ENCODE results near the gene DUS4L.
"Not testable (repeated sequence)": the region's sequence is repeated elsewhere in the genome, so short reads cannot be mapped to it uniquely, and the experiment has no call there.

The DUS4L gene, protein sequence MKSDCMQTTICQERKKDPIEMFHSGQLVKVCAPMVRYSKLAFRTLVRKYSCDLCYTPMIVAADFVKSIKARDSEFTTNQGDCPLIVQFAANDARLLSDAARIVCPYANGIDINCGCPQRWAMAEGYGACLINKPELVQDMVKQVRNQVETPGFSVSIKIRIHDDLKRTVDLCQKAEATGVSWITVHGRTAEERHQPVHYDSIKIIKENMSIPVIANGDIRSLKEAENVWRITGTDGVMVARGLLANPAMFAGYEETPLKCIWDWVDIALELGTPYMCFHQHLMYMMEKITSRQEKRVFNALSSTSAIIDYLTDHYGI

GRCh38 chr7:107563775-107564552 lies at the start of gene DUS4L, which contains the start of gene COG5:
TSS of gene DUS4L (plus strand) at chr7:107563971. CDS start at chr7:107567071, 3,100 bp downstream.
TSS of gene COG5 (minus strand) at chr7:107563920. CDS start at chr7:107563896, 24 bp downstream.
- peak; percentile 70 for DNase-seq

DNA sequence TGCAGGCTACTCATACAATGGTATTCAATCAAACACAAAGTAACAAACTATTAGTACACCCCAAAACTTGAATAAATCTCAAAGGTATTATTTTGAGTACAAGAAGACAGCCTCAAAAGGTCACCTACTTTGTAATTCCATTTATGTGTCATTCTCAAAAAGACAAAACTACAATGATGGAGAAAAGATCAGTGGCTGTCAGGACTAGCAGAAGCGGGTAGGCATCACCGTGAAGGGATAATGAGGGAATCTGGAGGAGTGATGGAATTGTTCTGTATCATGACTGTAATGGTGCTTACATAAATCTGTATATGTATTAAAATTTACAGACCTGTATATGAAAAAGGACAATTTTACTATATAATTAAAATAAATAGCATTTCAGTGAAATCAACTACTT lies 37.1 kb upstream of the DUS4L start:
- DNase-seq = no peak

GRCh38 chr7:107527196-107527595 lies 36.6 kb upstream of the DUS4L start:
- no peak for DNase-seq

- DNase-seq = peak; percentile 3
These were observed 35.3 kb upstream of the DUS4L start for GRCh38 chr7:107528461-107528860.

- DNase-seq = no peak
These were observed 33.0 kb upstream of the DUS4L start for GRCh38 chr7:107530751-107531150.

- DNase-seq = no peak
These were observed 29.6 kb upstream of the DUS4L start for GRCh38 chr7:107534139-107534538.

DNA sequence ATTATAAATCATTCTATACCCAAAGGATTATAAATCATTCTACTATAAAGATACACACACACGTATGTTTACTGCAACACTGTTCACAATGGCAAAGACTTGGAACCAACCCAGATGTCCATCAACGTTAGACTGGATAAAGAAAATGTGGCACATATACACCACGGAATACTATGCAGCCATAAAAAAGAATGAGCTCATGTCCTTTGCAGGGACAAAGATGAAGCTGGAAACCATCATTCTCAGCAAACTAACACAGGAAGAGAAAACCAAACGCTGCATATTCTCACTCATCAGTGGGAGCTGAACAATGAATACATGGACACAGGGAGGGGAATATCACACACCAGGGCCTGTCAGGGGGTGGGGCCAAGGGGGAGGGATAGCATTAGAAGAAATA lies 26.5 kb upstream of the DUS4L start:
- not testable (repeated sequence) for DNase-seq

DNA sequence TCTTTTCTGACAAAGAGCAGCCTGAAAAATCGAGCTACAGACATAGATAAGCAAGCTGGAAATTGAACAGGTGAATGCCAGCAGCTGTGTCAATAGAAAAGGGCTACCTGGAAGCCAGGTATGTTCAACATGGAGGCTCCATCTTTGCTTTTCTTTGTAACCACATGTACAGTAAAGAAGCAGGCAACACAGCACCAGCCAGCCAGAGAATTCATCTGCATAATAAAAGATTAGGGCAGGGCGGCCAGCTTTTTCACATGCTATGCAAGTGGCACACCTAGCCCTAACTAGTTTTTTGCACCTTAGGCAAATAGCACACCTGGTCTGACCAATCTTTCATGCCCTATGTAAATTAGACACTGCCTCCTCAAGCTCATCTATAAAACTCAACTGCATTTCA lies 25.8 kb upstream of the DUS4L start:
- no peak for DNase-seq

DNA sequence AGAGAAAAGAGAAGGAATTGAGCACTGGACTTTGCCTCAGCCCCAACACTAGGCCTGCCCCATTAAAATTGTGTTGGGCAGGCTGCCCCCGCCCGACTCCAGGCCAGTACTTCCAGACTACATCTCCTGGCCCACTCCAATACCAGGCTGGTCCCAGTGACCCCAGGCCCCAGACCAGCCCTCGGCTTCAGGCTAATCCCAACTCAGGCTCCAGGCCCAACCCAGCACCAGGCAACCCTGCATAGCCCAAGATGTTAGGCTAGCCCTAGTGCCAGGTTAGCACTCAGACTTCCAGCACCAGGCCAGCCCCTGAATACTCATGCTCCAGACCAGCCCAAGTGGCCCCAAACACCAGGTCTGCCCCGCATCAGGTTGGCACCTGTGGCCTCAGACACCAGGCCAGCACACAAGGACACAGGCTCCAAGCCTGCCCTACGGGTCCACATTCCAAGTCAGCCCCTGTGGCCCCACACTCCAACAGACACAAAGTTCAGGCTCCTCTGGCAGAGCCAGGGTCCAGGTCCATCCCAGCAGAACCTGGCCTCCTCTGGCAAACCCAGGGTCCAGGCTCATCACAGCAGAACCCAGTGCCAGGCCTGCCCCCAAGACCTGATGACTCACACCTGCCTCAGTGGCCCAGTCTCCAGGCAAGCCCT lies 20.3 kb upstream of the DUS4L start:
- no peak for DNase-seq

- DNase-seq = no peak
These were observed 18.8 kb upstream of the DUS4L start for GRCh38 chr7:107544848-107545591.

DNA sequence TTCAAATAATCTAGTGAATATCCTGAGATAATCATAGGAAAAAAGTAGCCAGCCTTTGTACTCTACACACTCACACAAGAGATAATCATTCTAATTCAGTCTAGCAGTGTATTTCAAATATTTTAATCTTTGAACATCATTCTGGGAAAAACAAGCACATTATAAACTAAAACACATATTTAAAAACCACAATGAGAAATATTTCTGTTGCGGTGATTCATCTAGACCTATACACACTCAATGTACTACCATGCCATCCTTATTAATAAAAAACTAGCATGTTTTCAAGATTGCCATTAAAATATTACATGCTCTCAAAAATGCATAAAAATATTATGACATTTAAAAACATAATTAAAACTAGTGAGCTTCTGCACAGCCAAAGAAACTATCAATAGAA lies 11.8 kb upstream of the DUS4L start:
- no peak for DNase-seq

GRCh38 chr7:107555893-107556292 lies 7.9 kb upstream of the DUS4L start:
- no peak for DNase-seq

GRCh38 chr7:107559864-107560263 lies 3.9 kb upstream of the DUS4L start:
- DNase-seq = peak; percentile 10

- DNase-seq = no peak
These were observed 2.8 kb upstream of the DUS4L start for GRCh38 chr7:107560898-107561516.

GRCh38 chr7:107563081-107563774 lies 543 bp upstream of the DUS4L start:
- DNase-seq = no peak

DNA sequence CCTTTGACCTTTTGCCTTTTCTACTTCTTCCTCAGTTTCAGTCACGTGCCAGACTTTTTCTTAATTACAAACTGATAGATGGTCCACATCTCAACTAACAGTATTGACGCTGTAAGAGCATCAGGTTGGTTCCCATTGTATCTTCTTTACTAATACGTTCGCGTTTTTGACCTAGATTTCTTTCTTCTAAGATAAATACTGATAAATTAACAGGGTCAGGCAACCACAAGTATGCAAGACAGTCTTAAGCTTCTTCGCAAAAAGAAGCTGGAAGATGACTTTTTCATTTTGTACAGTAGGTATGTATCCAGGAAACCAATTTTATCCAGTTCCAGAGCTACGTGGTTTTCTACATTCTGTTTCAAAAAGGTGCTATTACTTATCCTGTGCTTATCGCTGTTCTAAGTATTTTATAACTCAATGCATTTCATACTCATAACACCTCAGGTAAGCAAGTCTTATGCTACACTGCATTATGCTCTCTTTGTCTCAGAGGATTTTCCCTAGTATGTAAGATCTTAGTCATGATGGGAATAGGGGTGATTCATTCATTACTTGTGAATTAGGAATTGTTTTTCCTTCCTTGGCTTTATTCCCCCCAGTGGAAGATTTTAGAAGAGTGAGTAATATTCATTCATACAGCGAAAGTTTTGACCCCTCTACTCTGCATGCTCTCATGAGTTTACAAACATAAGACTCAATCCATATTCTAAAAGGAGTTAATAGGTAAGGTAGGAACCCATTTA lies 955 bp downstream of the DUS4L start:
- DNase-seq = peak; percentile 88

DNA sequence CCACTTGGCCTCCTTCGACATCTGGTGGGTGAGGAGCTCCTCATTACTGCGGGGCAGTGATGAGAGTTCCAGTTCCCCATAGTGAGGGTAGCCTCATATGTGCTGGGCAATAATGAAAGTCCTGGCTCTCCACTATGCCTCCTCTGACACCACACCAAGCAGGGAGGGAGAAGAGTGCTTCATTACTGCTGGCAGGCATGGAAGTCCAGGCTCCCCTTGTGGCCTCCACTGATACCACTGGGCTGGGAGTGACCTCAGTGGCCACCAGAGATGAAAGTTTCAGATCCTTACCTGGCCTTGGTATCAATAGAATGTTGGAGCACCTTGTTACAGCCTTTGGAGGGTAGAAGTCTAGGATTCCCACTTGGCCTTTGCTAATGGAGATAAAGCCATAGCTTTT lies 6.5 kb downstream of the DUS4L start:
- no peak for DNase-seq

DNA sequence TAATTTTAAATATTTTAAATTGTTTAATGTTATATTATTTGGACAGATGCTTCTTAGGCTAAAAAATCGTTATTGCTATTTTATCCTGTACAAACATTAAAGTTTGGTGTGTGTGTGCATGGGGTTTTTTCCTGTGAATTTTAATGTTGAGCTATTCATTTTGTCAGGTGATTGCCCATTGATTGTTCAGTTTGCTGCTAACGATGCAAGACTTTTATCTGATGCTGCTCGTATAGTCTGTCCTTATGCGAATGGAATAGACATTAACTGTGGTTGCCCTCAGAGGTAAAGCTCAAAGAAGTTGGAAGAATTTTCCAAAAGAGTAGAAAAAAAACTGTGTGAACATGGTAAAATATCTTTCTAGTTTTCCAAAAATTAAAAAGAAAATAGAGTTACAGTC lies 9.8 kb downstream of the DUS4L start:
- DNase-seq = no peak

DNA sequence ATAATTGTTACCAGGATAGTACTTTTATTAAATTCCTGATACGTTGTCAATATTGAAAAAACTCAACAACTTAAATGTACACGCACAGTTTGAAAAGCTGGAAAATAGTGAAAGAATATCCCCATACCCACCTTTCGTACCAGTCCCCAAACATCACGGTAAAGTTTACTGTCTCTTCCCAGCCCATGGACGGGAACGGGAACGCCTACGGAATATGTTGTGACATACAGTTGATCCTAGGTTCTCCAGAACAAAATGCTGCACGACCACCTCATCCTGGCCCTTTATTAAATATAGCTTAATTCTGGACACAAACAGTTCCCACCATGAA lies 15.7 kb downstream of the DUS4L start:
- DNase-seq = peak; percentile 24

DNA sequence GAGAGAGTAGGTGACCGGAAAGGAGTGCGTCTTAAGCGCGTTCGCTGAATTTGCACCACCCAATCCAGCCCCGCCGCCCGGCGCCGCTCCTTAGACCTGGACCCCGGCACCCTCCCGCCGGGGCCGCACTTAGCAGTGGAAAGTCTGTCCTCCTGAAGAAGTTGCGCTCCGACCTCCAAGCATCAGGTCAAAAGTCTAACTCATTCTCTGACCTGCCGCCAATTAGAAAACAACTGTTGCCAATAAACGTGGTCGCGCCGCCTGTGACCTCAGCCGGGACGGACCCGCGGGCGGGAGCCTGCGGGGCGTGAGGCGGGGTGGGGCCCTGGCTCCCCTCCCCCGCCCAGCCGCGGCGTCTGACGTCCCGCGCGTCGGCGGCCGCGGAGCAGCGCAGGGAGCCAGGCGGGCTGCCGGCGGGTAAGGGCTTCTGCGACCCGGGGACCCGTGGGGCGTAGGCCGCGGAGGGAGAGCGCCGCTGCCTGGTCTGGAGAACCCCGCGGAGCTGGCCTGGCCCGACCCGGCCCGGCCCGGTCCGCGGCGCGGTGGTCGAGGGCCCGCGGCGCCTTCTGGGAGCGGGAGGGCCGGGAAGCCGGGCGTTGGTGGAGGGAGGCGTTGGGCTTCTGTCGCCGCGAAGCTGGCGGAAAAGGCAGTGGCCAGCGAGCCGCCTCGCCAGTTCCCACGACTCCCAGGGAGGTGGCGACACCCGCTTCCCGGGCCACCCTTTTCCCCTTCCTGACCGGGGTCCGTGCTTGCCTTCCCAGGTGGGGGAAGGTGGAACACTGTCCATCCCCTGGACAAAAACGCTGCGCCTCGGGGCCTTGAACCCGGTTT lies 16.3 kb downstream of the DUS4L start, which contains the start of gene BCAP29:
Gene BCAP29 (plus strand): TSS at position 362 of the 831 bp plus-strand sequence. CDS start 527 bp downstream, outside the sequence.
- peak; percentile 32 for DNase-seq

Data from kidney glomerular epithelial cell (primary cell).